ENCODE data around the gene LLGL1. TPM values are rescaled to one million over a fixed set of nuclear protein-coding genes. Genes with fewer than 3 reads are reported as not detected.

LLGL1 gene
- polyA plus RNA-seq, 2 donors = 11.4 to 12.5 TPM

- Histone ChIP-seq H3K4me3 (ENCODE audit: low read depth in 1 of 2, low read length in 2 of 2) (peak within 1 kb of the TSS; percentile 89 to 93), H3K27ac (ENCODE audit: low read depth in 2 of 2, low read length in 1 of 2) (peak within 1 kb of the TSS; percentile 99 to 100), H3K36me3 (ENCODE audit: control insufficient read depth in 2 of 2, insufficient read depth in 2 of 2, low read length in 1 of 2) (no peaks in the 10 kb centered on the region), H3K4me1 (ENCODE audit: control insufficient read depth in 2 of 2, insufficient read depth in 2 of 2, low read length in 1 of 2) (peaks cover 11 to 28% of the 10 kb centered on the region in 2 donors), H3K27me3 (ENCODE audit: control insufficient read depth in 1 of 2, insufficient read depth in 2 of 2, low read length in 2 of 2) (no peaks in the 10 kb centered on the region), H3K9me3 (ENCODE audit: control insufficient read depth in 2 of 2, insufficient read depth in 1 of 2, low read depth in 1 of 2, low read length in 1 of 2) (no peaks in the 10 kb centered on the region)
- 0 to 1% methylated on average over 61 to 98 of the region's 98 CpGs for WGBS, 2 donors
These were observed 41.9 kb upstream of the LLGL1 start, which contains the start of gene ALKBH5 for GRCh38 chr17:18183334-18184142. Gene ALKBH5, plus strand, starts transcription at chr17:18183828. Its CDS starts 416 bp downstream, at chr17:18184244.

- Histone ChIP-seq H3K4me3 (ENCODE audit: low read depth in 1 of 2, low read length in 2 of 2) (peak overlapping the region; percentile 89 to 93), H3K36me3 (ENCODE audit: control insufficient read depth in 2 of 2, insufficient read depth in 2 of 2, low read length in 1 of 2) (no peaks in the 10 kb centered on the region), H3K4me1 (ENCODE audit: control insufficient read depth in 2 of 2, insufficient read depth in 2 of 2, low read length in 1 of 2) (peaks cover 11 to 28% of the 10 kb centered on the region in 2 donors), H3K27ac (ENCODE audit: low read depth in 2 of 2, low read length in 1 of 2) (peak overlapping the region; percentile 99 to 100), H3K27me3 (ENCODE audit: control insufficient read depth in 1 of 2, insufficient read depth in 2 of 2, low read length in 2 of 2) (no peaks in the 10 kb centered on the region), H3K9me3 (ENCODE audit: control insufficient read depth in 2 of 2, insufficient read depth in 1 of 2, low read depth in 1 of 2, low read length in 1 of 2) (no peaks in the 10 kb centered on the region)
- WGBS, 2 donors = 0% methylated on average over 83 to 92 of the region's 92 CpGs
These were observed 41.0 kb upstream of the LLGL1 start for GRCh38 chr17:18184143-18185031.

- no peaks in the 10 kb centered on the region for H3K9me3 ChIP-seq (ENCODE audit: control insufficient read depth in 2 of 2, insufficient read depth in 1 of 2, low read depth in 1 of 2, low read length in 1 of 2)
- peak overlapping the region; percentile 15 to 93 for H3K4me3 ChIP-seq (ENCODE audit: low read depth in 1 of 2, low read length in 2 of 2)
- H3K36me3 ChIP-seq (ENCODE audit: control insufficient read depth in 2 of 2, insufficient read depth in 2 of 2, low read length in 1 of 2) = peaks cover 0 to 2% of the 10 kb centered on the region in 2 donors
- H3K27me3 ChIP-seq (ENCODE audit: control insufficient read depth in 1 of 2, insufficient read depth in 2 of 2, low read length in 2 of 2) = no peaks in the 10 kb centered on the region
- WGBS, 2 donors = 11 to 16% methylated on average over 3 of the region's 3 CpGs
- H3K27ac ChIP-seq (ENCODE audit: low read depth in 2 of 2, low read length in 1 of 2) = peak overlapping the region in 1 of 2 donors; percentile 52
- H3K4me1 ChIP-seq (ENCODE audit: control insufficient read depth in 2 of 2, insufficient read depth in 2 of 2, low read length in 1 of 2) = peaks cover 11 to 32% of the 10 kb centered on the region in 2 donors
These were observed 40.0 kb upstream of the LLGL1 start for GRCh38 chr17:18185391-18185790.

GRCh38 chr17:18185832-18186626 lies 39.4 kb upstream of the LLGL1 start:
- H3K27me3 ChIP-seq (ENCODE audit: control insufficient read depth in 1 of 2, insufficient read depth in 2 of 2, low read length in 2 of 2) = no peaks in the 10 kb centered on the region
- H3K4me1 ChIP-seq (ENCODE audit: control insufficient read depth in 2 of 2, insufficient read depth in 2 of 2, low read length in 1 of 2) = peaks cover 11 to 32% of the 10 kb centered on the region in 2 donors
- WGBS, 2 donors = 45 to 50% methylated on average over 10 of the region's 10 CpGs
- H3K27ac ChIP-seq (ENCODE audit: low read depth in 2 of 2, low read length in 1 of 2) = peak overlapping the region; percentile 25 to 52
- H3K9me3 ChIP-seq (ENCODE audit: control insufficient read depth in 2 of 2, insufficient read depth in 1 of 2, low read depth in 1 of 2, low read length in 1 of 2) = no peaks in the 10 kb centered on the region
- peak overlapping the region; percentile 15 to 93 for H3K4me3 ChIP-seq (ENCODE audit: low read depth in 1 of 2, low read length in 2 of 2)
- peaks cover 0 to 2% of the 10 kb centered on the region in 2 donors for H3K36me3 ChIP-seq (ENCODE audit: control insufficient read depth in 2 of 2, insufficient read depth in 2 of 2, low read length in 1 of 2)

- peak overlapping the region in 1 of 2 donors; percentile 93 for H3K4me3 ChIP-seq (ENCODE audit: low read depth in 1 of 2, low read length in 2 of 2)
- peaks cover 11 to 35% of the 10 kb centered on the region in 2 donors for H3K4me1 ChIP-seq (ENCODE audit: control insufficient read depth in 2 of 2, insufficient read depth in 2 of 2, low read length in 1 of 2)
These were observed 38.8 kb upstream of the LLGL1 start for GRCh38 chr17:18186627-18186982.

GRCh38 chr17:18187226-18187625 lies 38.2 kb upstream of the LLGL1 start:
- no peaks in the 10 kb centered on the region for H3K27me3 ChIP-seq (ENCODE audit: control insufficient read depth in 1 of 2, insufficient read depth in 2 of 2, low read length in 2 of 2)
- peaks cover 0 to 2% of the 10 kb centered on the region in 2 donors for H3K36me3 ChIP-seq (ENCODE audit: control insufficient read depth in 2 of 2, insufficient read depth in 2 of 2, low read length in 1 of 2)
- no peaks in the 10 kb centered on the region for H3K9me3 ChIP-seq (ENCODE audit: control insufficient read depth in 2 of 2, insufficient read depth in 1 of 2, low read depth in 1 of 2, low read length in 1 of 2)
- peaks cover 11 to 33% of the 10 kb centered on the region in 2 donors for H3K4me1 ChIP-seq (ENCODE audit: control insufficient read depth in 2 of 2, insufficient read depth in 2 of 2, low read length in 1 of 2)
- peak overlapping the region in 1 of 2 donors; percentile 36 for H3K27ac ChIP-seq (ENCODE audit: low read depth in 2 of 2, low read length in 1 of 2)
- WGBS, 2 donors = 8 to 19% methylated on average over 2 of the region's 2 CpGs
- peak overlapping the region in 1 of 2 donors; percentile 93 for H3K4me3 ChIP-seq (ENCODE audit: low read depth in 1 of 2, low read length in 2 of 2)

More at GRCh38 chr17:18186627-18186982, 38.8 kb upstream of the LLGL1 start:
- no peaks in the 10 kb centered on the region for H3K9me3 ChIP-seq (ENCODE audit: control insufficient read depth in 2 of 2, insufficient read depth in 1 of 2, low read depth in 1 of 2, low read length in 1 of 2)
- 7 to 25% methylated on average over 1 of the region's 1 CpG for WGBS, 2 donors
- H3K27ac ChIP-seq (ENCODE audit: low read depth in 2 of 2, low read length in 1 of 2) = peak overlapping the region in 1 of 2 donors; percentile 36
- peaks cover 0 to 2% of the 10 kb centered on the region in 2 donors for H3K36me3 ChIP-seq (ENCODE audit: control insufficient read depth in 2 of 2, insufficient read depth in 2 of 2, low read length in 1 of 2)
- no peaks in the 10 kb centered on the region for H3K27me3 ChIP-seq (ENCODE audit: control insufficient read depth in 1 of 2, insufficient read depth in 2 of 2, low read length in 2 of 2)

- Histone ChIP-seq H3K27ac (ENCODE audit: low read depth in 2 of 2, low read length in 1 of 2) (peak overlapping the region in 1 of 2 donors; percentile 57), H3K9me3 (ENCODE audit: control insufficient read depth in 2 of 2, insufficient read depth in 1 of 2, low read depth in 1 of 2, low read length in 1 of 2) (no peaks in the 10 kb centered on the region), H3K4me3 (ENCODE audit: low read depth in 1 of 2, low read length in 2 of 2) (peak overlapping the region in 1 of 2 donors; percentile 93), H3K36me3 (ENCODE audit: control insufficient read depth in 2 of 2, insufficient read depth in 2 of 2, low read length in 1 of 2) (peaks cover 0 to 2% of the 10 kb centered on the region in 2 donors), H3K27me3 (ENCODE audit: control insufficient read depth in 1 of 2, insufficient read depth in 2 of 2, low read length in 2 of 2) (no peaks in the 10 kb centered on the region), H3K4me1 (ENCODE audit: control insufficient read depth in 2 of 2, insufficient read depth in 2 of 2, low read length in 1 of 2) (peaks cover 11 to 32% of the 10 kb centered on the region in 2 donors)
- WGBS, 2 donors = 28 to 31% methylated on average over 9 of the region's 9 CpGs
These were observed 37.3 kb upstream of the LLGL1 start for GRCh38 chr17:18187821-18188761.

- Histone ChIP-seq H3K4me3 (ENCODE audit: low read depth in 1 of 2, low read length in 2 of 2) (no peak overlapping the region), H3K27me3 (ENCODE audit: control insufficient read depth in 1 of 2, insufficient read depth in 2 of 2, low read length in 2 of 2) (no peaks in the 10 kb centered on the region), H3K9me3 (ENCODE audit: control insufficient read depth in 2 of 2, insufficient read depth in 1 of 2, low read depth in 1 of 2, low read length in 1 of 2) (no peaks in the 10 kb centered on the region), H3K27ac (ENCODE audit: low read depth in 2 of 2, low read length in 1 of 2) (peak overlapping the region in 1 of 2 donors; percentile 24), H3K4me1 (ENCODE audit: control insufficient read depth in 2 of 2, insufficient read depth in 2 of 2, low read length in 1 of 2) (peaks cover 14 to 25% of the 10 kb centered on the region in 2 donors), H3K36me3 (ENCODE audit: control insufficient read depth in 2 of 2, insufficient read depth in 2 of 2, low read length in 1 of 2) (peaks cover 0 to 11% of the 10 kb centered on the region in 2 donors)
- WGBS, 2 donors = 51 to 61% methylated on average over 3 of the region's 3 CpGs
These were observed 34.7 kb upstream of the LLGL1 start for GRCh38 chr17:18190628-18191235.
